Cardiac muscle cell (in vitro differentiated cells and primary cell): ENCODE measurements around the gene IGIP. TPM values are rescaled to one million over a fixed set of nuclear protein-coding genes. Genes with fewer than 3 reads are reported as not detected.

Experiments used
- DNase-seq, 2 donors: peaks; one replicate each; pipeline versions ENCODE4 v3.0.0 to v3.0.0-alpha.2; 2010 to 2017; ENCODE audit warnings: low read depth in 1 of 2, low spot score in 1 of 2
- H3K27ac ChIP-seq: fragments of 200-600 bp; sonication (generic); 2 replicates; pipeline ENCODE4 v1.5.1; 2016
- H3K27me3 ChIP-seq: fragments of 200-600 bp; sonication (generic); 2 replicates; pipeline ENCODE4 v1.6.0; 2016; ENCODE audit warnings: control low read depth
- H3K36me3 ChIP-seq: fragments of 200-600 bp; sonication (generic); 2 replicates; pipeline ENCODE4 v1.5.1; 2016; ENCODE audit warnings: control low read depth
- H3K4me1 ChIP-seq: fragments of 200-600 bp; sonication (generic); 2 replicates; pipeline ENCODE4 v1.8.1; 2017; ENCODE audit warnings: low read depth, mild to moderate bottlenecking, mixed run types
- H3K4me3 ChIP-seq: fragments of 200-600 bp; sonication (generic); 2 replicates; pipeline ENCODE4 v1.5.1; 2016; ENCODE audit warnings: mild to moderate bottlenecking
- H3K9me3 ChIP-seq: fragments of 200-600 bp; sonication (generic); 2 replicates; pipeline ENCODE4 v1.5.1; 2017; ENCODE audit warnings: low read depth, mild to moderate bottlenecking, control low read depth
- polyA plus RNA-seq: library from polyadenylated mRNA; unstranded; fragments of >200 nt; fragmentation: Nextera tagmentation; extraction: Ambion mirVana; gene quantifications from 2 replicates; pipeline ENCODE4 v1.2.1, GENCODE V29; 2016
- total RNA-seq: library from RNA; depleted of rRNA; stranded (reverse); fragments of >200 nt; gene quantifications from 2 replicates; pipeline ENCODE4 v1.2.3, GENCODE V29; 2016
- TF ChIP-seq, protein P1 (sequence below): IDR thresholded peaks from 2 replicates; pipeline ENCODE4 v1.5.1; 2012; ENCODE audit warnings: low read depth, mild to moderate bottlenecking, low read length

The IGIP gene
- total and polyA plus RNA-seq, 2 experiments from 2014 or later, result 0.51 to 4.8 TPM

DNA sequence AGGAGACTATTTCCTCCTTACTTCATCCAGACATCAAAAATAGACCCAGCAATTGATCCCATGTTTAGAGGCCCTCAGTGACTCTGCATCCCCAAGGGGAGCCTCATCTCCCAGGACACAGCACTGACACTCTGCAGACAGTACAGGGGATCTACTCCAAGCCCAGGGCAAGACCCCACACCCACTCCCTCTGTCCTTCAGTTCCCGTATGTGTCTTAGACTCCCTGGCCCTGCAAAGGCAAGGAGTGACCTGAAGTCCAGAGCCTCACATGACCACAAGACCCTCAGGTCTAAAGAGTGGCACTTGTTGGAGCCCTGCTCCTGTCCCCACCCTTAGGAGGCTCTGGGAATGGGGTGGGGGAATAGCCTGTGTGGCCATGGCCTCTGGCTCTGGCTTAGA, 21.7 kb downstream of the IGIP start:
- TF ChIP-seq, protein P1, sequence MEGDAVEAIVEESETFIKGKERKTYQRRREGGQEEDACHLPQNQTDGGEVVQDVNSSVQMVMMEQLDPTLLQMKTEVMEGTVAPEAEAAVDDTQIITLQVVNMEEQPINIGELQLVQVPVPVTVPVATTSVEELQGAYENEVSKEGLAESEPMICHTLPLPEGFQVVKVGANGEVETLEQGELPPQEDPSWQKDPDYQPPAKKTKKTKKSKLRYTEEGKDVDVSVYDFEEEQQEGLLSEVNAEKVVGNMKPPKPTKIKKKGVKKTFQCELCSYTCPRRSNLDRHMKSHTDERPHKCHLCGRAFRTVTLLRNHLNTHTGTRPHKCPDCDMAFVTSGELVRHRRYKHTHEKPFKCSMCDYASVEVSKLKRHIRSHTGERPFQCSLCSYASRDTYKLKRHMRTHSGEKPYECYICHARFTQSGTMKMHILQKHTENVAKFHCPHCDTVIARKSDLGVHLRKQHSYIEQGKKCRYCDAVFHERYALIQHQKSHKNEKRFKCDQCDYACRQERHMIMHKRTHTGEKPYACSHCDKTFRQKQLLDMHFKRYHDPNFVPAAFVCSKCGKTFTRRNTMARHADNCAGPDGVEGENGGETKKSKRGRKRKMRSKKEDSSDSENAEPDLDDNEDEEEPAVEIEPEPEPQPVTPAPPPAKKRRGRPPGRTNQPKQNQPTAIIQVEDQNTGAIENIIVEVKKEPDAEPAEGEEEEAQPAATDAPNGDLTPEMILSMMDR, result no peak
- Histone ChIP-seq H3K27me3 (peaks cover 49% of the 10 kb centered on the region), H3K4me1 (peaks cover 5% of the 10 kb centered on the region), H3K27ac (no peak overlapping the region), H3K36me3 (no peaks in the 10 kb centered on the region), H3K9me3 (no peaks in the 10 kb centered on the region), H3K4me3 (no peak overlapping the region)
- DNase-seq, result no peak

DNA sequence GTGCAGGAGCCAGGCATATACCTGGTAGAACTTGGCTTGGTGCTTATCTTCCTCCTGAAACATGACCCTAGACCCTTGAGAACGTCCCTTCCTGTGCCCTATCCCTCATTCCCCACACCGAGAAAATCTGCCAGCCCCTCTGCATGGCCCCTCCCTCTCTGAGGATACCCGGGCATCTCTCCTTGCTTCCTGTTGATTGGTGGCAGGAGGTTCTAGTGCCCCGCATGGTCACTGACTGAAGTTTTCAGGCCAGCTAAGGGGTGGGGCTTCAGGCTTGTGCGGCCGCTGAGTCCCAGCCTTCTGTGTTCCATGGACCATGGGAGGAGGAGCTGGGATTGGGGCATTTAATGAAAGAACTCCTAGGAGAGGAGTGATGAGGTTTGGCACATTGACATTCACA, 22.8 kb downstream of the IGIP start:
- H3K27me3 ChIP-seq, result peaks cover 51% of the 10 kb centered on the region
- TF ChIP-seq, protein P1, result peak; percentile 2
- no peaks in the 10 kb centered on the region for H3K9me3 ChIP-seq
- DNase-seq, result peak; percentile 22 to 51
- peaks cover 5% of the 10 kb centered on the region for H3K4me1 ChIP-seq
- no peak overlapping the region for H3K27ac ChIP-seq
- H3K4me3 ChIP-seq, result no peak overlapping the region
- H3K36me3 ChIP-seq, result no peaks in the 10 kb centered on the region

DNA sequence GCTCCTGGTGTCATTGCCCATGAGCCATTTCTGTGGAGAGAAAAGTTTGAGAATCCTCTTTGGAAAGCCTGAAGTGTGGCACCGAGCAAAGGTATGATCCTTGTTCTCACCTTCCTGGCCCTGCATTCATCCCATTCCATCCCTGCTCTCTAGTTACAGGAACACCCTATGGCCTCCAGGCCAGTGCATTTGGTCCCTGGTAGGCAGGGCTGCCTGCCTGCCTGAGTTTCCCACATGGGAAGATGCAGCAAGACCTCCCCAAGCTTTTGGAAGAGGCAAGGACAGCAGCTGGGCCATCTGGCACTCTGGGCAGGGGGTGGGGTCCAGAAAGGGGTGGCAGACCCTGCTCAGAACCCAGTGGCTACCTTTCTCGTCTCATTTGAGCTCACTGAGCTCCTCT, 24.5 kb downstream of the IGIP start:
- Histone ChIP-seq H3K27me3 (peaks cover 59% of the 10 kb centered on the region), H3K4me3 (no peak overlapping the region), H3K36me3 (no peaks in the 10 kb centered on the region), H3K9me3 (no peaks in the 10 kb centered on the region), H3K27ac (no peak overlapping the region), H3K4me1 (peaks cover 5% of the 10 kb centered on the region)
- TF ChIP-seq, protein P1, result no peak
- no peak for DNase-seq

DNA sequence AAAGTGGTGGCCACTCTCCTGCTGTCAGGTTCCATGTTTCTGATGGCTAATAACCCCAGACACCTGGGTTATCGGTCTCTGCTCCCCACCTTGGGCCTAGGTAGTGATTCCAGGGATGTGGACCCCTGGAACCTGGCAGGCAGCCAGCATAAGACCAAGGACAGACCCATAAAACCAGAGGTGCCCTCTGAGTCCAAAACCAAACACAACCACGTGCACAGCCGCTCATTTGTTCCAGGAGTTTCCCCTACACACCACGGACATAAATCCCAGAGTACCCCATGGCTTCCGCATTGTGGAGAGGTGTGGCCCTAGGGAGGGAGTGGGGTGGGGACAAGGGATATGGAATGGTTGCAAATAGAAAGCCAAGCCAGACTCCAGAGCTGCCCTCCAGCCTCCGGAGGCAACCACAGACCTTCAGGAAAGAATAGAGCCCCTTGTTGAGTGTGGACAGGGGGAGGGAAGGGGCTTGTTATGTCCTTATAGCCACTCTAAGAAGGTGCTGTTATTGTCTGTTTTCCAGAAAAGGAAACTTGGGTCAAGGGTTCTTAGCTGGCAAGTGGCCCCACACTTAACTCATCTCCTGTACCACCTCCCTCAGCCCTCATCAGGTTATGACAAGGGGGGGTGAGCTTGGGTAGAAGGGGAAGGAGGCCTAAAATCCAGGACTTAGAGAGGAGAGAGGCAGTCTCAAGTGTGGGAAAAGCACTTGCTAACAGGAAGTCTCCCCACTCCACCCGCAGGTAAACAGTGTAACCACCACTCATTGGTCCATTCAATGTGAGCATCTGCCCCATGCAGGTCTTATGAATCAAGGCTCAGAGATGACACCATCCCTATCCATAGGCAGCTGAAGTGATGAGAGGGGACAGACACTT, 25.6 kb downstream of the IGIP start:
- no peak for DNase-seq
- H3K4me1 ChIP-seq, result peaks cover 2% of the 10 kb centered on the region
- H3K27me3 ChIP-seq, result peaks cover 49% of the 10 kb centered on the region
- H3K9me3 ChIP-seq, result no peaks in the 10 kb centered on the region
- H3K36me3 ChIP-seq, result no peaks in the 10 kb centered on the region
- no peak overlapping the region for H3K27ac ChIP-seq
- H3K4me3 ChIP-seq, result no peak overlapping the region
- TF ChIP-seq, protein P1, result no peak

DNA sequence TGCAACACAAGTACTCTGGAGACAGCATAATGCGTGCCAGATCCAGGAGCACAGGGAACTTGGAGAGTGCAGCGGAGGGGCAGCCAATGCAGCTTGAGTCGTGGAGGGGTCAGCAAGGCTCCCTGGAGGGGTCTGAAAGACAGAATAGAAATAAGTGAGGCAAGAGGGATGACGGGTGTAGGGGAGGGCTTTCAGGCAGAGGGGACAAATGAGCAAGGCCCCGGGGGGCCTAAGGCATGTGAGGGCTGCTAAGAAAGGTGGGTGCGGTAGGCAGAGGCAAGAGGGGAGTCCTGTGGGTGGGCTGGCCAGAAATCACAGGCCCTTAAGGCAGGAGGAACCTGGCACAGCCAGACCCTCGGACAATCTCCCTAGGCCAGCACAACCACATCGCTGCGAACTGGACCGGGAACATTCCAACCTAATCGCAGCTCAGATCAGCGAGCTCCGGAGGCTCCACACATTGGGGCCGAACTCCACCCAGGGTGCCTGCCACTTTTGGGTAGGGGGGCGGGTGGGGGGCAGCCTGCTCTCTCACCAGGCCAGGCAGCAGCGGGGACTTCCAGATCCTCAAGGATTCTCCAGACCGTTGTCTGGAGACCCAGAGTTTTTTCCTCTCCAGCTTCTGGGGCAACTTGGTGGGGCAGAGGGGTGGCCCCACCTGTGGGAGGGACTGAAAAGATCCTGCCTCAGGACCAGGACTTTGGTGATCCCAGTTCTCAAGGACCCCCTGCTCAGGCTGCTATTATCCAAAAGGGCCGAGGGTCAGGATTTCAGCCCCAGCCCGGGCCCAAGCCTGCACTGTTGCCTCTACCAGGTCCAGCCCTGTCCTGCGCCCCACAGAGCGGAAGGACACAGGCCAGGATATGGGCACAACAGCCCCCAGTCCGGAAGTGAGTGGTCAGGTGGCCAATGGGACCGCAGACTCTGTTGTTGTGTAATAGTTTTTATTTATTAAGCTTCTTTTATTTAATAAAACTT, 26.6 kb downstream of the IGIP start:
- Histone ChIP-seq H3K4me1 (no peaks in the 10 kb centered on the region), H3K9me3 (no peaks in the 10 kb centered on the region), H3K27me3 (peaks cover 40% of the 10 kb centered on the region), H3K27ac (no peak overlapping the region), H3K36me3 (no peaks in the 10 kb centered on the region), H3K4me3 (no peak overlapping the region)
- TF ChIP-seq, protein P1, result no peak
- no peak for DNase-seq
